ENCODE data around the gene CD53. TPM values are rescaled to one million over a fixed set of nuclear protein-coding genes. Genes with fewer than 3 reads are reported as not detected.

The CD53 gene
- total RNA-seq, 1 donor = not detected

DNA sequence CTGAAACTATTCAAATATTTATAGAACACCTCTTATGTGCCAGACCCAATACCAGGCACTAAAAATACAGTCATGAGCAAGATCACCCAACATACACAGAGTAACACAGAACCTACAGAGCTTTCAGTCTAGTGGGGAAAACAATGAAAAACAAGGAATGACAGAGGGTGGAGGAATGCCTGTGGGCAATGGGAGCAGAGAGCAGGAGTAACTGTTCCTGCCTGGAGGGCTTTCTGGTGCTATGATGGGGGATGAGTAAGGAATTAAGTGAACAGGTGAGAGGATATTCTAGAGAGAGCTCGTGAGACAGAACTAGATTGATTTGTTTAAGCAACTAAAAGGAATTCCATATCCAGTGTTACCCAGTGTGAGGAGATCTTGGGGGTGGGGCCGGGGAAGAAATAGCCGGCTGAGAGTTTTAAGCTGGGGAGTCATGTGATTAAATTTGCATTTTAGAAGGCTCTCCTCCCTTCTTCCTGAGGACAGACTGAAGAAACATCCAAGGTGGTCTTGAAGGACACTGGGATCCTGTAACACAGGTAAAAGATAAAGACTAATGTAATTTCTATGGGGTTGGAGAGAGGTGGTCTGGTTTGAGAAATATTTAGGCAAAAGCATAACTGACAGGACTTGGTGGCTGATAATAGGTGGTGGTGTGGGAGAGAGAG lies 2.1 kb upstream of the CD53 start:
- no peak for DNase-seq (ENCODE audit: low read depth)
- TF ChIP-seq CTCF (IDR thresholded peaks at IDR 0.05; ENCODE audit: insufficient read depth, low read depth, low read length) = no peak
- no peak overlapping the region for H3K4me3 ChIP-seq (ENCODE audit: low read depth, low read length)

DNA sequence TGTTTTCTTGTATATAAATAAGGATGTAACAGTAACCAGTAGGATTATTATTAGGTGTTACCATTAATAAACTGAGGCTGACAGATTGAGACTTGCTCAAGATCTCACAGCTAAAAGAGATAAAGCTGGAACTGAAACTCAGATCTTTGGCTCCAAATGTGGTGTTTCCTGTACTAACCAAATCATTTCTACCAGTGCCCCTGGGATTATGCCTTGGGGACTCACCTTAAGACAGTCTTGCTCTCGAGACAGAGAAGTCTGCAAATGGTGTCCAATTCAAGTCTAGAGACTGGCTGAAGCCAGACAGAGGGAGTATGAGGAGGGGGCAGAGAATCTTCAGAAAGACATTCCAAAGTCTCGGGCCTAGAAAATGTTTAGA lies 593 bp upstream of the CD53 start:
- no peak for TF ChIP-seq CTCF (IDR thresholded peaks at IDR 0.05; ENCODE audit: insufficient read depth, low read depth, low read length)
- no peak for DNase-seq (ENCODE audit: low read depth)
- no peak overlapping the region for H3K4me3 ChIP-seq (ENCODE audit: low read depth, low read length)

DNA sequence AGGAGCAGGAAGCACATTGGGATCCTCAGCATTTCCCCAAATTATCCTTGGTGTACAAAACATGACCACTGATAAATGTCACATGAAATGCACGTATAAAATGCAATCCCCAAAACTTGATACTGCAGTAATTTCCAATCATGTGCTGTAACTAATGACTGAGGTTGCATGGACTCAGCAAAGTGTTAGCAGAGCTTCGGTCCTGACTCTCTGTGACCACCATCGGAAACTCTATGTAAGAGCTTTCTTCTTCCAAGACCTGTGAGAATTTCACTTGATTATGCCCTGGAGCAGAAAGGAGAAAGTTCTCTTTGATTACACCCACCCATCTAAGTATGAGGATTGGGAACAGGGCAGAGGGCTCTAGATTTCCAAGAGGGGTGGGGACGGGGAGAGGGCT lies 908 bp downstream of the CD53 start:
- no peak for TF ChIP-seq CTCF (IDR thresholded peaks at IDR 0.05; ENCODE audit: insufficient read depth, low read depth, low read length)

DNA sequence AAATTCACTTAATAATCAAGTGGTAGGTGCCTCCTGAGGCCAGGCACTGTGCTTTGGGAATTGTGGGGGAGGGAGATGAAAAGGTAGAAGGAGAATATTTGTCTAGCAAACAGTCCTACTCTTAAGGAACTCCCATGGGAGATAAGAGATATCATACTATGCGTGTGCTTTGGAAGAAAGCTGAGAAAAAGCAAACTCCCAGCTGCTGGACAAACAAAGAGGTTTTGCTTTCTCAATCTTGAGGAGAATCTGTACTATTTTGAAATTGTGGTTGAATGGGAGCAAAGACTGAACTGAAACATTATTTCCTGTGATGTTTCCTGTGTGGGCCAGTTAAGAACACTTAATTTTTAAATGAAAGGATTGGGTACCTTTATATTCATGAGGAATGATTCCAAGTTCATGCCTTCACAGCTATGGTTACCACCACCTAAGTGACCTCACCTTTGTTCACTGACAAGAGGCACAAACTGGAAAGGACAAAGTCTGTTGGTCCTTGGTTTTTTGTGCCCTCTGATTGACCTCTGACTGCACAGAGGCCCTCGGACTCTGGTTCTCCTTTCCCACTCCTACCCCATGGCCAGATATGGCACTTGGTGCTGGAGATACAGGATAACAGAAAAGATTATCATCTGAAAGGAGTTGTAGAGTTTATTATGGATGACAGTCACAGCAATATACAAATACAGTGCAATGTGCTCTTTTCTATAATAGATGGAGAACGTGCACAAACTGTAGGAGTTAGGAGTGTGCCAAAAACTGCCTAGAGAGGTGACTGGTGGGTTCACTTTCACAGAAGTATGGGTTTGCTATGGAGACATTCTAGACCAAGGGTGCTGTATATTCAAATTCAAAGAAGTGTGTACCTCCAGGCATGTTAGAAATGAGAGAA lies 1.6 kb downstream of the CD53 start:
- H3K4me3 ChIP-seq (ENCODE audit: low read depth, low read length) = no peak overlapping the region
- no peak for TF ChIP-seq CTCF (IDR thresholded peaks at IDR 0.05; ENCODE audit: insufficient read depth, low read depth, low read length)
- no peak for DNase-seq (ENCODE audit: low read depth)

More for the DNA sequence above, 908 bp downstream of the CD53 start:
- no peak for DNase-seq (ENCODE audit: low read depth)
- no peak overlapping the region for H3K4me3 ChIP-seq (ENCODE audit: low read depth, low read length)

- no peak for TF ChIP-seq CTCF (IDR thresholded peaks at IDR 0.05; ENCODE audit: insufficient read depth, low read depth, low read length)
- no peak for DNase-seq (ENCODE audit: low read depth)
- H3K4me3 ChIP-seq (ENCODE audit: low read depth, low read length) = no peak overlapping the region
Measured at GRCh38 chr1:110875216-110875731, 2.3 kb downstream of the CD53 start.

DNA sequence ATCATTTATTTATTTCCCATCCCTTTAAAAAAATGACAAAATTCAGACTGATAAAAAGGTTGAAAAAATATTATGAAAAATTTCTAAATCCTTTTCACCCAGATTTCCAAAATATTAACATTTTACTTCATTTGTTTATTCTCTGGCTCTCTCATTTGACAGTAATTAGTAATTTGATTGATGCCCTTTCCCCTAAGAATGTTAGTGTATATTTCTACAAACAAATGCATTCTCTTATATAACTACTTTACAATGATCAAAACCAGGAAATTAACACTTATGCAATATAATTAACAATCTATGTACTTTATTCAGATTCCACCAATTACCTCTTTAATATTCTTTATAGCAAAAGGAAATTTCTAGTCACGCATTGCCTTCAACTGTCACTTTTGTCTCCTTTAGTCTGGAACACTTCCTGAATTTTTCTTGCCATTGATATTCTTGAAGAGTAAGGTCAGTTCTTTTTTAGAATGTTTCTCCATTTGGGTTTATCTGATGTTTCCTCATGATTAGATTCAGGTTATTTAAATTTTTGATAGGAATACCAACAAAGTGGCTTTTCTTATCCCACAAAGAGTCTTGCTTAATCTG lies 3.9 kb downstream of the CD53 start:
- DNase-seq (ENCODE audit: low read depth) = no peak
- TF ChIP-seq CTCF (IDR thresholded peaks at IDR 0.05; ENCODE audit: insufficient read depth, low read depth, low read length) = no peak
- no peak overlapping the region for H3K4me3 ChIP-seq (ENCODE audit: low read depth, low read length)
